Measurements from ENCODE around the gene GGCT. TPM values are rescaled to one million over a fixed set of nuclear protein-coding genes. Genes with fewer than 3 reads are reported as not detected.
"Not testable (repeated sequence)": the region's sequence is repeated elsewhere in the genome, so short reads cannot be mapped to it uniquely, and the experiment has no call there.

The GGCT gene
- total and polyA plus RNA-seq, 9 donors, result 17.9 to 36.1 (median 25.7) TPM

GRCh38 chr7:30511494-30511893, 6.9 kb upstream of the GGCT start:
- no peak for DNase-seq
- H3K27ac ChIP-seq, result no peak overlapping the region
- H3K4me3 ChIP-seq, result no peak overlapping the region
- intact Hi-C loops (cut with DNase I), result no loop called here
- H3K4me1 ChIP-seq (ENCODE audit: insufficient read depth), result no peaks in the 10 kb centered on the region
- H3K9me3 ChIP-seq, result no peaks in the 10 kb centered on the region
- no peaks in the 10 kb centered on the region for H3K36me3 ChIP-seq
- 81 to 90% (median 87%) methylated on average over 2 of the region's 2 CpGs for WGBS, 3 donors
- TF ChIP-seq, protein P1, sequence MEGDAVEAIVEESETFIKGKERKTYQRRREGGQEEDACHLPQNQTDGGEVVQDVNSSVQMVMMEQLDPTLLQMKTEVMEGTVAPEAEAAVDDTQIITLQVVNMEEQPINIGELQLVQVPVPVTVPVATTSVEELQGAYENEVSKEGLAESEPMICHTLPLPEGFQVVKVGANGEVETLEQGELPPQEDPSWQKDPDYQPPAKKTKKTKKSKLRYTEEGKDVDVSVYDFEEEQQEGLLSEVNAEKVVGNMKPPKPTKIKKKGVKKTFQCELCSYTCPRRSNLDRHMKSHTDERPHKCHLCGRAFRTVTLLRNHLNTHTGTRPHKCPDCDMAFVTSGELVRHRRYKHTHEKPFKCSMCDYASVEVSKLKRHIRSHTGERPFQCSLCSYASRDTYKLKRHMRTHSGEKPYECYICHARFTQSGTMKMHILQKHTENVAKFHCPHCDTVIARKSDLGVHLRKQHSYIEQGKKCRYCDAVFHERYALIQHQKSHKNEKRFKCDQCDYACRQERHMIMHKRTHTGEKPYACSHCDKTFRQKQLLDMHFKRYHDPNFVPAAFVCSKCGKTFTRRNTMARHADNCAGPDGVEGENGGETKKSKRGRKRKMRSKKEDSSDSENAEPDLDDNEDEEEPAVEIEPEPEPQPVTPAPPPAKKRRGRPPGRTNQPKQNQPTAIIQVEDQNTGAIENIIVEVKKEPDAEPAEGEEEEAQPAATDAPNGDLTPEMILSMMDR (IDR thresholded peaks at IDR 0.05), result no peak
- TF ChIP-seq EP300 (IDR thresholded peaks at IDR 0.05), result no peak
- no peak for TF ChIP-seq POLR2A (IDR thresholded peaks at IDR 0.05)
- H3K27me3 ChIP-seq, result no peaks in the 10 kb centered on the region

DNA sequence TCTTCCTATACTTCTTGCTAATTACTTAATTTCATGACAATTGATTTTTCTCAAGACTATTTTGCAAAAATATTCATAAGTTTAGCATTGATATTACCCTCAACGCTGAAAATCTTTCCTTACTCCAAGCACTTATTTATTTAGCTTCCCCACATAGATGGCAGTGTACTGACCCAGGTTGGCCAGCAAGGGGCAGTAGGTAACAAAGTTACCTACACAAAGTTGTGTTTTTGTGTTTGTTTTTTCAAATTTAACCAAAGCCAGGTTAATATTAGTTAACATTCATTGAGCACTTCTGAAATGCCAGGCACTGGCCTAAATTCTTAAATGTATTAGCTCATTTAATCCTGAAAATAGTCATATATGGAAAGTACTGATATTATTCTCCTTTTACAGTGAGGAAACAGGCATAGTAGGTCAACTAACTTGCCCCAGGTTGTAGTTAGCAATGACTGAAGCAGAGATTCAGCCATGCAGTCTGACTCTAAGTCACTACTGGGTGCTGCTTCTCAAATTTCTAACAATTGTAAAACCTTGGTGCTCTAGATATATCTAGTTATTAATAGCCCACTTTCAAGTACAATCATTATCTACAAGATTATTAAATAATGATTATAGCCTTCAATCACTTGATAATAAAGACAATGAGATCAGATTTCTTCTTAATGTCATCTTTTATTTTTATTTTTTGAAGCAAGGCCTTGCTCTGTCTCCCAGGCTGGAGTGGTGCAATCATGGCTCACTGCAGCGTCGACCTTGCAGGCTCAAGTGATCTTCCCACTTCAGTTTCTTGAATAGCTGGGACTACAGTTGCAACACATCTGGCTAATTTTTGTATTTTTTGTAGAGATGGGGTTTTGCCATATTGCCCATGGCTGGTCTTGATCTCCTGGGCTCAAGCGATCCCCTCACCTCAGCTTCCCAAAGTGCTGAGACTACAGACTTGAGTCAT, 5.8 kb upstream of the GGCT start:
- no peaks in the 10 kb centered on the region for H3K9me3 ChIP-seq
- H3K36me3 ChIP-seq, result no peaks in the 10 kb centered on the region
- intact Hi-C loops (cut with DNase I), result no loop called here
- no peaks in the 10 kb centered on the region for H3K27me3 ChIP-seq
- DNase-seq, result peak in 1 of 5 donors; percentile 28
- no peak overlapping the region for H3K27ac ChIP-seq
- H3K4me3 ChIP-seq, result no peak overlapping the region
- TF ChIP-seq EP300 (IDR thresholded peaks at IDR 0.05), result no peak
- TF ChIP-seq, protein P1 (IDR thresholded peaks at IDR 0.05), result peak in 2 of 3 donors; percentile 47 to 53
- H3K4me1 ChIP-seq (ENCODE audit: insufficient read depth), result no peaks in the 10 kb centered on the region
- 73 to 75% (median 75%) methylated on average over 4 of the region's 4 CpGs for WGBS, 3 donors

- H3K27me3 ChIP-seq; H3K36me3 ChIP-seq; H3K27ac ChIP-seq; DNase-seq; H3K4me1 ChIP-seq (ENCODE audit: insufficient read depth); H3K9me3 ChIP-seq; H3K4me3 ChIP-seq; intact Hi-C loops (cut with DNase I): not testable (repeated sequence)
- WGBS, 3 donors, result 63 to 77% (median 69%) methylated on average over 9 of the region's 9 CpGs
Measured at GRCh38 chr7:30509171-30509857, 4.7 kb upstream of the GGCT start.

- DNase-seq; intact Hi-C loops (cut with DNase I): not testable (repeated sequence)
Measured at GRCh38 chr7:30507346-30507900, 2.8 kb upstream of the GGCT start.

GRCh38 chr7:30505174-30505697, 607 bp upstream of the GGCT start:
- 8 to 13% (median 13%) methylated on average over 19 of the region's 19 CpGs for WGBS, 3 donors
- intact Hi-C loops (cut with DNase I), result no loop called here
- TF ChIP-seq, protein P1 (IDR thresholded peaks at IDR 0.05), result no peak
- no peak for TF ChIP-seq EP300 (IDR thresholded peaks at IDR 0.05)
- TF ChIP-seq POLR2A (IDR thresholded peaks at IDR 0.05), result no peak
- Histone ChIP-seq H3K36me3 (no peaks in the 10 kb centered on the region), H3K9me3 (no peaks in the 10 kb centered on the region), H3K4me3 (peak overlapping the region; percentile 94), H3K27me3 (no peaks in the 10 kb centered on the region), H3K4me1 (ENCODE audit: insufficient read depth) (peaks cover 6% of the 10 kb centered on the region), H3K27ac (peak overlapping the region; percentile 37 to 82)
- no peak for DNase-seq

More at GRCh38 chr7:30507346-30507900, 2.8 kb upstream of the GGCT start:
- 90 to 92% (median 90%) methylated on average over 9 of the region's 9 CpGs for WGBS, 3 donors
- H3K27ac ChIP-seq; H3K27me3 ChIP-seq; H3K4me1 ChIP-seq (ENCODE audit: insufficient read depth); H3K9me3 ChIP-seq; H3K4me3 ChIP-seq; H3K36me3 ChIP-seq: not testable (repeated sequence)
